ENCODE data around the gene CCM2. TPM values are rescaled to one million over a fixed set of nuclear protein-coding genes. Genes with fewer than 3 reads are reported as not detected.

CCM2 gene
- total and polyA plus RNA-seq, 8 donors, result 23.0 to 50.1 (median 29.9) TPM

DNA sequence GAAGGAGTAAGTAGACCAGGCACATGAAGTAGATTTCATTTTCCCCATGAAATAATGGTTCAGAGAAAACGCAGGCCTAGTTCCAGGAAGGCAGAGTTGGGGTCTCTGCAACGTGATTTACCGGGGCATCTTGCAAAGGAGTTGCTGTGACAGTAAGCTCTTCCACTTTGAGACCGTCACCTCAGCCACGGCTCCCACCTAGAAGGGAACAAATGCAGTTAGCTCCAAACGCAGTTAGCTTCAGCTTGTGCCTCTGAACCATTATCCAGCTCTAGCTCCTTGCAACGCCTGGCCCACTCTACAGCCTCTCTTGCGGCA is 14.1 kb upstream of the CCM2 start:
- peak overlapping the region; percentile 96 to 97 for H3K27ac ChIP-seq
- H3K4me3 ChIP-seq, result peak overlapping the region; percentile 52 to 66
- ATAC-seq (no peak), DNase-seq (no peak)
- peaks cover 0 to 49% of the 10 kb centered on the region in 2 donors for H3K36me3 ChIP-seq
- H3K27me3 ChIP-seq, result no peaks in the 10 kb centered on the region
- H3K4me1 ChIP-seq, result peaks cover 20 to 64% of the 10 kb centered on the region in 2 donors
- H3K9me3 ChIP-seq, result no peaks in the 10 kb centered on the region
- TF ChIP-seq, protein P1, sequence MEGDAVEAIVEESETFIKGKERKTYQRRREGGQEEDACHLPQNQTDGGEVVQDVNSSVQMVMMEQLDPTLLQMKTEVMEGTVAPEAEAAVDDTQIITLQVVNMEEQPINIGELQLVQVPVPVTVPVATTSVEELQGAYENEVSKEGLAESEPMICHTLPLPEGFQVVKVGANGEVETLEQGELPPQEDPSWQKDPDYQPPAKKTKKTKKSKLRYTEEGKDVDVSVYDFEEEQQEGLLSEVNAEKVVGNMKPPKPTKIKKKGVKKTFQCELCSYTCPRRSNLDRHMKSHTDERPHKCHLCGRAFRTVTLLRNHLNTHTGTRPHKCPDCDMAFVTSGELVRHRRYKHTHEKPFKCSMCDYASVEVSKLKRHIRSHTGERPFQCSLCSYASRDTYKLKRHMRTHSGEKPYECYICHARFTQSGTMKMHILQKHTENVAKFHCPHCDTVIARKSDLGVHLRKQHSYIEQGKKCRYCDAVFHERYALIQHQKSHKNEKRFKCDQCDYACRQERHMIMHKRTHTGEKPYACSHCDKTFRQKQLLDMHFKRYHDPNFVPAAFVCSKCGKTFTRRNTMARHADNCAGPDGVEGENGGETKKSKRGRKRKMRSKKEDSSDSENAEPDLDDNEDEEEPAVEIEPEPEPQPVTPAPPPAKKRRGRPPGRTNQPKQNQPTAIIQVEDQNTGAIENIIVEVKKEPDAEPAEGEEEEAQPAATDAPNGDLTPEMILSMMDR (IDR thresholded peaks at IDR 0.05), result no peak
- intact Hi-C loops (cut with DNase I), result no loop called here

DNA sequence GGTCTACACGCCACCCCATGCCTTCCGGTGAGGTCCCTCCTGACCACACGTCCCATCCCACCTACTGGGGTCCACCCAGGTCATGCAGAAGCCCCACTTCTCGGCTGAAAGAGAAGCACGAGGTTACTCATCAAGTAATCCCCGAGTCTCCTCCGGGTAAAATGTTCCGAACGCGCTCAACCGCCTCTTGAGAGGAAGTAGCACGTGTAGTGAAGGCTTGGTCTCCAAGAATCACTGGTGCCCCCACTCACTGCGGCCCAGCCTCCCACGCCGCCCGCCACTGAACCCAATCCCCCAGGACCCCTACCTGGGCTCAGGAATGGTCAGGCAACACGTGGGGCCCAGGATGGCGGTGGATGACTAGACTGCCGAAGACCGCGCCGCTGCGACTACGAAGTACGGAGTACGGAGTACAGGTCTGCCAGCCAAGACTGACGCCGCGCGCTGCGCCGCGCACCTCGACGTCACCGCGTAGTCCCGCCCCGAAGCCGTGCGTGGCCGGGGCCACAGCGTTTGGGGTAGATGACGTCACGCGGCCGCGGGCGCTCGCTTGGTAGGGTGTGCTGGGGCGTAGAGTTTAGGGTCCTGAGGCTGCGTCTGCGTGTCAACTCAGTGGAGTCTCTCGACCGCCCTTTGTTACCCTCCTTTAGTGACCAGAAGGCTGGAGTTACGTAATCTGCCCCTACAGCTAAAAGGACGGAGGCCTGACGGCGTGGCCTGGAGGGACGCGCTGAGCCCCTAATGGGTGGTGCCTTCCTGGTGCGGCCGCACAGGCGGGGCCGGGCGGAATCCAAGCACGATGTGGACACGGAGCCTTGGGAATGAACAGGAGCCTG is 13.6 kb upstream of the CCM2 start:
- H3K9me3 ChIP-seq, result no peaks in the 10 kb centered on the region
- intact Hi-C loops (cut with DNase I), result no loop called here
- ATAC-seq (peak; percentile 97), DNase-seq (peak; percentile 93 to 98 (median 96))
- TF ChIP-seq, protein P1 (IDR thresholded peaks at IDR 0.05), result no peak
- peak overlapping the region; percentile 96 to 97 for H3K27ac ChIP-seq
- peaks cover 14 to 58% of the 10 kb centered on the region in 2 donors for H3K4me1 ChIP-seq
- no peaks in the 10 kb centered on the region for H3K27me3 ChIP-seq
- H3K4me3 ChIP-seq, result peak overlapping the region; percentile 52 to 66
- H3K36me3 ChIP-seq, result peaks cover 0 to 44% of the 10 kb centered on the region in 2 donors

DNA sequence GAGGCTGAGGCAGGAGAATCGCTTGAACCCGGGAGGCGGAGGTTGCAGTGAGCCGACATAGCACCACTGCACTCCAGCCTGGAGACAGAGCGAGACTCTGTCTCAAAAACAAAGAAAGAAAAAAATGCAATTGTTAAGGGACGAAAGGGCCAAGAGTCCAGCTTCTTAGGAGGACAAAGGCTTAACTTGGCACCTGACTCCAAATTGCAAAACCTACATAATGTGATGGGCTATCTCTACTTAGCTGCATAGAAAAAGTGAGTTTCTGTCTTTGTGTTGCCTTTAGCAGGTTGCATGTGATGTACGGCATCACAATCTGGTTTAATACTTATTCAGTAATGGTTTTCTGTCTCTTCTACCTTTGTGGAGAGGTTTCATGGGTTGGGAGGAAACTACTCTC is 12.5 kb upstream of the CCM2 start:
- ATAC-seq (no peak), DNase-seq (no peak)
- Histone ChIP-seq H3K27me3 (no peaks in the 10 kb centered on the region), H3K27ac (peak overlapping the region in 1 of 2 donors; percentile 97), H3K4me3 (peak overlapping the region in 1 of 2 donors; percentile 66), H3K9me3 (no peaks in the 10 kb centered on the region), H3K36me3 (peaks cover 0 to 33% of the 10 kb centered on the region in 2 donors), H3K4me1 (peaks cover 14 to 49% of the 10 kb centered on the region in 2 donors)
- TF ChIP-seq, protein P1 (IDR thresholded peaks at IDR 0.05), result no peak
- intact Hi-C loops (cut with DNase I), result no loop called here

GRCh38 chr7:44987996-44988395 is 12.0 kb upstream of the CCM2 start:
- TF ChIP-seq, protein P1 (IDR thresholded peaks at IDR 0.05), result no peak
- Histone ChIP-seq H3K4me3 (no peak overlapping the region), H3K9me3 (no peaks in the 10 kb centered on the region), H3K27me3 (no peaks in the 10 kb centered on the region), H3K4me1 (peaks cover 14 to 43% of the 10 kb centered on the region in 2 donors), H3K27ac (no peak overlapping the region), H3K36me3 (peaks cover 0 to 28% of the 10 kb centered on the region in 2 donors)
- peak in 1 of 4 donors; percentile 67 for DNase-seq
- ATAC-seq, result no peak
- intact Hi-C loops (cut with DNase I), result no loop called here

- peaks cover 0 to 21% of the 10 kb centered on the region in 2 donors for H3K36me3 ChIP-seq
- no peak for ATAC-seq
- H3K27me3 ChIP-seq, result no peaks in the 10 kb centered on the region
- no peaks in the 10 kb centered on the region for H3K9me3 ChIP-seq
- H3K27ac ChIP-seq, result no peak overlapping the region
- TF ChIP-seq, protein P1 (IDR thresholded peaks at IDR 0.05), result no peak
- intact Hi-C loops (cut with DNase I), result no loop called here
- no peak overlapping the region for H3K4me3 ChIP-seq
- H3K4me1 ChIP-seq, result peaks cover 14 to 36% of the 10 kb centered on the region in 2 donors
- DNase-seq, result no peak
These were observed 11.3 kb upstream of the CCM2 start for GRCh38 chr7:44988701-44989100.
